ENCODE measurements around the gene NOS1. TPM values are rescaled to one million over a fixed set of nuclear protein-coding genes. Genes with fewer than 3 reads are reported as not detected.

Gene NOS1
- polyA plus RNA-seq, 4 donors, result under 0.01 to 0.79 (median 0.27) TPM; not detected in 1

DNA sequence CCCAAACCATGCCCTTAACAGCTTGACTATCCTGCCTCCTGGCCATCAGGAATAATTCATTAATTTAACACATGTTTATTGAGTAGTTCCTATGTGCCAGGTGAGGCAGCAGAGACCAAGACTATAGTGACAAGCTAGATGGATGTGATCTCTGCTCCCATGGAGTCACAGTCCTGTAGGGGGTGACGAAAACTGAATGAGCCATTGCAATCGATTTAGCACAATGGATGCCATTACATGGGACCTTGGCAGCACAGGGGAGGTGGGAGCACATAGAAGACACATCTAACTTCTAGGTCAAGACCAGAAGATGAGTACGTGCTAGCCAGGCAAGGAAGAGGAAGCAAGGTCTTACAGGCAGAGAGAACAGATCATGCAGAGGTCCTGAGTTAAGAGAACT lies 68.7 kb downstream of the NOS1 start:
- Histone ChIP-seq H3K4me1 (ENCODE audit: control insufficient read depth in 3 of 3, insufficient read depth in 2 of 3, low read depth in 1 of 3, low read length in 2 of 3) (no peaks in the 10 kb centered on the region), H3K4me3 (ENCODE audit: low read depth in 1 of 3, low read length in 3 of 3) (no peak overlapping the region), H3K36me3 (ENCODE audit: control insufficient read depth in 3 of 3, insufficient read depth in 2 of 3, low read depth in 1 of 3, low read length in 3 of 3) (no peaks in the 10 kb centered on the region), H3K27me3 (ENCODE audit: control insufficient read depth in 3 of 3, insufficient read depth in 3 of 3, low read length in 3 of 3) (peaks cover 0 to 2% (median 2%) of the 10 kb centered on the region in 3 donors), H3K9me3 (ENCODE audit: control insufficient read depth in 2 of 2, insufficient read depth in 1 of 2, low read depth in 1 of 2, low read length in 1 of 2) (no peaks in the 10 kb centered on the region), H3K27ac (ENCODE audit: low read depth in 1 of 3, low read length in 2 of 3) (no peak overlapping the region)
- DNase-seq, result no peak
- FAIRE-seq, result no peak
- WGBS, 3 donors, result 73 to 86% (median 83%) methylated on average over 3 of the region's 3 CpGs

GRCh38 chr12:117284140-117284539 lies 77.3 kb downstream of the NOS1 start:
- FAIRE-seq, result no peak
- 58 to 79% (median 76%) methylated on average over 9 of the region's 9 CpGs for WGBS, 3 donors
- Histone ChIP-seq H3K36me3 (ENCODE audit: control insufficient read depth in 3 of 3, insufficient read depth in 2 of 3, low read depth in 1 of 3, low read length in 3 of 3) (no peaks in the 10 kb centered on the region), H3K27ac (ENCODE audit: low read depth in 1 of 3, low read length in 2 of 3) (no peak overlapping the region), H3K27me3 (ENCODE audit: control insufficient read depth in 3 of 3, insufficient read depth in 3 of 3, low read length in 3 of 3) (peaks cover 0 to 2% (median 0%) of the 10 kb centered on the region in 3 donors), H3K9me3 (ENCODE audit: control insufficient read depth in 2 of 2, insufficient read depth in 1 of 2, low read depth in 1 of 2, low read length in 1 of 2) (no peaks in the 10 kb centered on the region), H3K4me1 (ENCODE audit: control insufficient read depth in 3 of 3, insufficient read depth in 2 of 3, low read depth in 1 of 3, low read length in 2 of 3) (no peaks in the 10 kb centered on the region), H3K4me3 (ENCODE audit: low read depth in 1 of 3, low read length in 3 of 3) (no peak overlapping the region)
- no peak for DNase-seq

DNA sequence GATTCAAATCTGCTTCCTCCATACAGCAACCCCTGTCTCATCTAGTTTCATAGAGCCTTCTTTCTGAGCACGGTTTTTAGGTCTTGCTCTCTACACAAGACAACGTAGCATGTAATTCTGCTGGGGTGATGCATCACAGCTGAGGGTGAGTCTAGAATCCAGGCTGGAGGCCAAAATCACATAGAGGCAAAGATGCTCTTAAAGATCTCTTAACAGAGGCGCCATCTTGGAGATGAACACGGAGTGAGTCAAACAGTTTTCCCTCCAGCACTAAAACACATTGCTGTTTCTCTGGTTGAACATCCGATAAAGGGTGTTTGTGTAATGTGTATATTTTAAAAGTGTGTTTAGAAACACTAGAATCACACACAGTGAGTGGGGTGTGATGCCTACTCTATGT lies 78.9 kb downstream of the NOS1 start:
- no peak overlapping the region for H3K27ac ChIP-seq (ENCODE audit: low read depth in 1 of 3, low read length in 2 of 3)
- H3K9me3 ChIP-seq (ENCODE audit: control insufficient read depth in 2 of 2, insufficient read depth in 1 of 2, low read depth in 1 of 2, low read length in 1 of 2), result no peaks in the 10 kb centered on the region
- no peak for FAIRE-seq
- no peaks in the 10 kb centered on the region for H3K36me3 ChIP-seq (ENCODE audit: control insufficient read depth in 3 of 3, insufficient read depth in 2 of 3, low read depth in 1 of 3, low read length in 3 of 3)
- no peaks in the 10 kb centered on the region for H3K4me1 ChIP-seq (ENCODE audit: control insufficient read depth in 3 of 3, insufficient read depth in 2 of 3, low read depth in 1 of 3, low read length in 2 of 3)
- WGBS, 3 donors, result 77 to 87% (median 86%) methylated on average over 5 of the region's 5 CpGs
- H3K27me3 ChIP-seq (ENCODE audit: control insufficient read depth in 3 of 3, insufficient read depth in 3 of 3, low read length in 3 of 3), result peaks cover 0 to 4% (median 0%) of the 10 kb centered on the region in 3 donors
- H3K4me3 ChIP-seq (ENCODE audit: low read depth in 1 of 3, low read length in 3 of 3), result no peak overlapping the region
- no peak for DNase-seq

DNA sequence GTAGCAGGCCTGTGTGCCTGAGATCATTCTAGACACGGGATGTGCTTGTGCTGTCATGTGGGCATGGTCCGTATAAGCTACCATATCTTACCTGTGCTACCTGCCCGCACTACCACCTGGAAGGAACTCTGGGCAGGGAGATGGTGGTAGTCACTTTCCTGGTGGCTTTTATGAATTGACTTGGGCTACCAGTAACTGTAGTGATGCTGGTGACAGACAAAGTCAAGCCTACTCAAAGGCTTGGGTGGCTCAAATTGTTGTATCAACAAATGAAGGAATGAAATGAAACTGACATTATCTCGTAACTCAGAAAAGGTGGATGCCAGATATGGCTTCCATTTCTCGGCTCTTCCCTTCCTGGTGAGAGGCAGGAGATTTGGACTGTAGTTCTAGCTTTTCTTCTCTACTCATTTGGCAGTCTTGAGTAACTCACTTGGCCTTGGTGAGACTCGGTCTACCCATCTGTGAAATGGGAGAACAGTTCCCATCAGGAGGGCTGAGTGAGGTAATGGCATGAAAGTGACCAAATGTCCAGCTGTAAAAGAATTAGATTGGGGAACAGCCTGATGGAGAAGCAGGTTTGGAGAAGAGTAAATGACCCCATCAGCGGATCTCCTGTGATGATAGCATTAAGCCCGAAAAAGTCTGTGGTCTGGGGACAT lies 81.3 kb downstream of the NOS1 start:
- WGBS, 3 donors, result 81 to 85% (median 81%) methylated on average over 8 of the region's 8 CpGs
- H3K36me3 ChIP-seq (ENCODE audit: control insufficient read depth in 3 of 3, insufficient read depth in 2 of 3, low read depth in 1 of 3, low read length in 3 of 3), result no peaks in the 10 kb centered on the region
- DNase-seq (no peak), FAIRE-seq (no peak)
- no peak overlapping the region for H3K27ac ChIP-seq (ENCODE audit: low read depth in 1 of 3, low read length in 2 of 3)
- no peak overlapping the region for H3K4me3 ChIP-seq (ENCODE audit: low read depth in 1 of 3, low read length in 3 of 3)
- H3K4me1 ChIP-seq (ENCODE audit: control insufficient read depth in 3 of 3, insufficient read depth in 2 of 3, low read depth in 1 of 3, low read length in 2 of 3), result no peaks in the 10 kb centered on the region
- H3K27me3 ChIP-seq (ENCODE audit: control insufficient read depth in 3 of 3, insufficient read depth in 3 of 3, low read length in 3 of 3), result peaks cover 0 to 4% (median 0%) of the 10 kb centered on the region in 3 donors
- no peaks in the 10 kb centered on the region for H3K9me3 ChIP-seq (ENCODE audit: control insufficient read depth in 2 of 2, insufficient read depth in 1 of 2, low read depth in 1 of 2, low read length in 1 of 2)

DNA sequence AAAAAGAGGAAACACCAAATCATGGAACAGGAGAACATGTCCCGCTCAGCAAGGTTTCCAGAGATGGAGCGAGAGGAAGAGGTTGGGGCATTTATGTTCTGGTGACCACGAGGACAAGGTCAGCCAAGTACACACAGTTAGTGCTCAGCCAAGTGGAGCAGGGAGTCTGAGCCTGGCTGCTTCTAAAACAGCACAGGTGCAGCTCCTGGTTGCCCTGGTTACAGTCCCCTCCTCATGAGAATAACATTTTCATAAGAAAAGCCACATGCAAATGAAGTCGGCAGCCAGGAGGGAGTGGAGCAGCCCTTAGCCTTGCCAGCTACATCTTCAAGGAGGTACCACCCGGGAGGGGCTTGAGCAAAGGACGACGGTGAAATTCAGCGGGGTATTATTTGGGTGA lies 81.8 kb downstream of the NOS1 start:
- 30 to 51% (median 43%) methylated on average over 8 of the region's 8 CpGs for WGBS, 3 donors
- Histone ChIP-seq H3K4me3 (ENCODE audit: low read depth in 1 of 3, low read length in 3 of 3) (no peak overlapping the region), H3K36me3 (ENCODE audit: control insufficient read depth in 3 of 3, insufficient read depth in 2 of 3, low read depth in 1 of 3, low read length in 3 of 3) (no peaks in the 10 kb centered on the region), H3K4me1 (ENCODE audit: control insufficient read depth in 3 of 3, insufficient read depth in 2 of 3, low read depth in 1 of 3, low read length in 2 of 3) (no peaks in the 10 kb centered on the region), H3K27ac (ENCODE audit: low read depth in 1 of 3, low read length in 2 of 3) (no peak overlapping the region), H3K27me3 (ENCODE audit: control insufficient read depth in 3 of 3, insufficient read depth in 3 of 3, low read length in 3 of 3) (peaks cover 0 to 4% (median 0%) of the 10 kb centered on the region in 3 donors), H3K9me3 (ENCODE audit: control insufficient read depth in 2 of 2, insufficient read depth in 1 of 2, low read depth in 1 of 2, low read length in 1 of 2) (no peaks in the 10 kb centered on the region)
- DNase-seq (no peak), FAIRE-seq (no peak)

DNA sequence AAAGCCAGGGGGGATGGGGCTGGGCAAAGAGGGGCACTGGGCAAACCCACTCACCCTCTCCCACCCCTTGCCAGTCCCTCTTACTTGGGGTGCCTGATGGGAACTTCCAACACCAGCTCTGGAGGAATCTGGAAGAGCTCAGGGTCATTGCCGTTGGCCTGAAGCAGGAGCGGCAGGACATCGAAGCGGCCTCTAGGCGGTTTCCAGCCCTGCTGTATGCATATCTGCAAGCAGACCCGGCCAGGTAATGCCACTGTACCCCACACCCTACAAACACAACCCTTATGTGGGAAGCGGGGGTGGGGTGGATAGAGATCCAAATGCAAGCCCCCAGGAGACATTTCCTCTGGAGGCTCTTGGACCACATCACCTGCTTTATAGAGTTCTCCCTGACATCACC lies 83.6 kb downstream of the NOS1 start:
- H3K36me3 ChIP-seq (ENCODE audit: control insufficient read depth in 3 of 3, insufficient read depth in 2 of 3, low read depth in 1 of 3, low read length in 3 of 3), result no peaks in the 10 kb centered on the region
- no peak for DNase-seq
- no peaks in the 10 kb centered on the region for H3K4me1 ChIP-seq (ENCODE audit: control insufficient read depth in 3 of 3, insufficient read depth in 2 of 3, low read depth in 1 of 3, low read length in 2 of 3)
- no peak for FAIRE-seq
- H3K4me3 ChIP-seq (ENCODE audit: low read depth in 1 of 3, low read length in 3 of 3), result no peak overlapping the region
- H3K27me3 ChIP-seq (ENCODE audit: control insufficient read depth in 3 of 3, insufficient read depth in 3 of 3, low read length in 3 of 3), result peaks cover 0 to 4% (median 0%) of the 10 kb centered on the region in 3 donors
- H3K9me3 ChIP-seq (ENCODE audit: control insufficient read depth in 2 of 2, insufficient read depth in 1 of 2, low read depth in 1 of 2, low read length in 1 of 2), result no peaks in the 10 kb centered on the region
- WGBS, 3 donors, result 60 to 67% (median 63%) methylated on average over 7 of the region's 7 CpGs
- no peak overlapping the region for H3K27ac ChIP-seq (ENCODE audit: low read depth in 1 of 3, low read length in 2 of 3)

- 64 to 79% (median 74%) methylated on average over 2 of the region's 2 CpGs for WGBS, 3 donors
- DNase-seq (no peak), FAIRE-seq (no peak)
- Histone ChIP-seq H3K4me3 (ENCODE audit: low read depth in 1 of 3, low read length in 3 of 3) (no peak overlapping the region), H3K9me3 (ENCODE audit: control insufficient read depth in 2 of 2, insufficient read depth in 1 of 2, low read depth in 1 of 2, low read length in 1 of 2) (peaks cover 0 to 2% of the 10 kb centered on the region in 2 donors), H3K36me3 (ENCODE audit: control insufficient read depth in 3 of 3, insufficient read depth in 2 of 3, low read depth in 1 of 3, low read length in 3 of 3) (no peaks in the 10 kb centered on the region), H3K27ac (ENCODE audit: low read depth in 1 of 3, low read length in 2 of 3) (no peak overlapping the region), H3K27me3 (ENCODE audit: control insufficient read depth in 3 of 3, insufficient read depth in 3 of 3, low read length in 3 of 3) (no peaks in the 10 kb centered on the region), H3K4me1 (ENCODE audit: control insufficient read depth in 3 of 3, insufficient read depth in 2 of 3, low read depth in 1 of 3, low read length in 2 of 3) (no peaks in the 10 kb centered on the region)
Observed at GRCh38 chr12:117273091-117273490, 88.3 kb downstream of the NOS1 start.

GRCh38 chr12:117272690-117273089 lies 88.7 kb downstream of the NOS1 start:
- H3K36me3 ChIP-seq (ENCODE audit: control insufficient read depth in 3 of 3, insufficient read depth in 2 of 3, low read depth in 1 of 3, low read length in 3 of 3), result no peaks in the 10 kb centered on the region
- FAIRE-seq, result no peak

GRCh38 chr12:117262749-117263148 lies 98.7 kb downstream of the NOS1 start:
- no peaks in the 10 kb centered on the region for H3K27me3 ChIP-seq (ENCODE audit: control insufficient read depth in 3 of 3, insufficient read depth in 3 of 3, low read length in 3 of 3)
- no peak overlapping the region for H3K27ac ChIP-seq (ENCODE audit: low read depth in 1 of 3, low read length in 2 of 3)
- no peak for DNase-seq
- no peaks in the 10 kb centered on the region for H3K9me3 ChIP-seq (ENCODE audit: control insufficient read depth in 2 of 2, insufficient read depth in 1 of 2, low read depth in 1 of 2, low read length in 1 of 2)
- no peak overlapping the region for H3K4me3 ChIP-seq (ENCODE audit: low read depth in 1 of 3, low read length in 3 of 3)
- H3K36me3 ChIP-seq (ENCODE audit: control insufficient read depth in 3 of 3, insufficient read depth in 2 of 3, low read depth in 1 of 3, low read length in 3 of 3), result no peaks in the 10 kb centered on the region
- FAIRE-seq, result no peak
- WGBS, 3 donors, result 50 to 71% (median 65%) methylated on average over 3 of the region's 3 CpGs
- no peaks in the 10 kb centered on the region for H3K4me1 ChIP-seq (ENCODE audit: control insufficient read depth in 3 of 3, insufficient read depth in 2 of 3, low read depth in 1 of 3, low read length in 2 of 3)

More at GRCh38 chr12:117272690-117273089, 88.7 kb downstream of the NOS1 start:
- H3K27me3 ChIP-seq (ENCODE audit: control insufficient read depth in 3 of 3, insufficient read depth in 3 of 3, low read length in 3 of 3), result no peaks in the 10 kb centered on the region
- WGBS, 3 donors, result 77 to 89% (median 86%) methylated on average over 4 of the region's 4 CpGs
- H3K27ac ChIP-seq (ENCODE audit: low read depth in 1 of 3, low read length in 2 of 3), result no peak overlapping the region
- no peak for DNase-seq
- no peak overlapping the region for H3K4me3 ChIP-seq (ENCODE audit: low read depth in 1 of 3, low read length in 3 of 3)
- peaks cover 0 to 2% of the 10 kb centered on the region in 2 donors for H3K9me3 ChIP-seq (ENCODE audit: control insufficient read depth in 2 of 2, insufficient read depth in 1 of 2, low read depth in 1 of 2, low read length in 1 of 2)
- no peaks in the 10 kb centered on the region for H3K4me1 ChIP-seq (ENCODE audit: control insufficient read depth in 3 of 3, insufficient read depth in 2 of 3, low read depth in 1 of 3, low read length in 2 of 3)
